HK-2 (cell line): ENCODE data around the gene RMDN3.

Experiments used
- DNase-seq: peaks from one replicate; pipeline ENCODE4 v3.0.0-alpha.2; 2018; ENCODE audit not compliant: unreplicated experiment

Gene RMDN3

GRCh38 chr15:40772014-40772413 lies 17.0 kb upstream of the RMDN3 start:
- DNase-seq = no peak

GRCh38 chr15:40771242-40771641 lies 16.2 kb upstream of the RMDN3 start:
- no peak for DNase-seq

GRCh38 chr15:40770147-40770721 lies 15.2 kb upstream of the RMDN3 start:
- no peak for DNase-seq

GRCh38 chr15:40769274-40770146 lies 14.5 kb upstream of the RMDN3 start, which contains the start of gene C15orf62:
Gene C15orf62, plus strand, starts transcription at chr15:40769980. Its CDS starts 516 bp downstream, at chr15:40770496.
- DNase-seq = peak; percentile 73

GRCh38 chr15:40768521-40769273 lies 13.6 kb upstream of the RMDN3 start:
- DNase-seq = no peak

- DNase-seq = no peak
Observed at GRCh38 chr15:40767838-40768500, 12.9 kb upstream of the RMDN3 start.

GRCh38 chr15:40766906-40767837 lies 12.1 kb upstream of the RMDN3 start:
- DNase-seq = peak; percentile 56

DNA sequence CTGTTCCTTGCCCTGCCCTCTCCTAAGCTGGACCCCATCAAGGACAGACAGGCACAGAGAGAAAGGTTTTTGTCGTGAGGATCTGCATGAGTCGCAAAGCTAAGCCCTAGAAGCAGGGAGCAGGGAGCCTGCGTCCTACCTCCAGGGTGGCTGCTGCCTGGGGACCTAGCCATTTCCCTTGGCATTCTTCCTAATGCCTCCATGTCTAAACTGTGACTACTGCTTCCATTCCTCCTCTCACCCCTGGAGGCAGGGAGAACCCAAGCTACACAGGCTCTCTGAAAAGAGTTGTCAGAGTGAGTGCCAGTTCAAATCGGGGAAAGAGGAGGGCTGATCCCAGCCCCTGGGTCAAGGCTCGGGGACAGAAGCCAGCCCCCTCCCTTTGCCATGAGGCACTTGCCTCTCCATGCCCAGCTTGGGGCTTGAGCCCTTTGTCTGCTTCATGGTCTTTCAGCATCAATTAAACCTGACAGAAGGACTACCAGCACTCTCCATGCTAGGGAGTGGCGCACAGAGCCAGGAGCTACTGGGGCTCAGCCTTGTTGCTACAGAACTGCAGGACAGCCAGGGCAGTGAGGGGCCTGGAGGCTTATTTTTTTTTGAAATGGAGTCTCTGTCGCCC lies 11.3 kb upstream of the RMDN3 start:
- DNase-seq = no peak

- no peak for DNase-seq
Observed at GRCh38 chr15:40764629-40765103, 9.6 kb upstream of the RMDN3 start.

GRCh38 chr15:40763801-40764628 lies 9.0 kb upstream of the RMDN3 start, which contains the start of gene GCHFR:
Gene GCHFR, plus strand, starts transcription at chr15:40764068. Its CDS starts 113 bp downstream, at chr15:40764181.
- DNase-seq = peak; percentile 70

DNA sequence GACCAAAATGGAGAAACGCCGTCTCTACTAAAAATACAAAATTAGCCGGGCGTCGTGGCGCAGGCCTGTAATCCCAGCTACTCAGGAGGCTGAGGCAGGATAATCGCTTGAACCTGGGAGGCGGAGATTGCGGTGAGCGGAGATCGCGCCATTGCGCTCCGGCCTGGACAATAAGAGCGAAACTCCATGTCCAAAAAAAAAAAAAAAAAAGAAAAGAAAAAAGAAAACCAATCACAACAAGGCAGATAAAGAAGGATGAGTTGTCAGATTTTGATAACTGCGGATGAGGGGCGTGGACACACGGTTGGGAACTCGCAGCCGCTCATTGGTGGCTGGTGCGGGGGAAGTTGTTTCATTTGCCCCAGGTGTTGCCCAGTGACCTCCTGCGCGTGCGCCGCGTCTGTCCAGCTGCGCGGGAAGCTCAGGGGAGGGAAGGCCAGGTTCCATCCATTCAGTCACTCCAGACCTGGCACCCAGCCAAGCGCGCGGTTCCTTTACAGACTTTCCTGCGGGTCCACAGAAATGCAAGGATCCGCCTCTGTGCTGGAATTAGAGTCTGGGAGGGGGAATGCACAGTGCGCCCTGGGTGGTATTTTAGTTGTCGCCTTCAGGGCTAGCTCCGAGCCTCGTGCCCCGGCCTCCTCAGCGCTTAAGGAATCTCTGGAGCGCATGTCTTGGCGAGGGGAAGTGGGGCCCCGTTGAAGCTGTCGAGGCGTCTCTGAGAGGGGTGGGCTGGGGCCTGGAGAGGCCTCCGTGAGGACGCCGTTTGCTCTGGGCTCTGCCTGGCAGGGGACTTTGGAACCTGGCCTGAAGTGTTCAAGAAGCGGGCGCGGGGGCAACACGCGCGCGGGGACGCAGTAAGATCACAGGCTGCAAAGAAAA lies 8.1 kb upstream of the RMDN3 start:
- DNase-seq = peak; percentile 76

GRCh38 chr15:40759961-40760360 lies 4.9 kb upstream of the RMDN3 start:
- no peak for DNase-seq

DNA sequence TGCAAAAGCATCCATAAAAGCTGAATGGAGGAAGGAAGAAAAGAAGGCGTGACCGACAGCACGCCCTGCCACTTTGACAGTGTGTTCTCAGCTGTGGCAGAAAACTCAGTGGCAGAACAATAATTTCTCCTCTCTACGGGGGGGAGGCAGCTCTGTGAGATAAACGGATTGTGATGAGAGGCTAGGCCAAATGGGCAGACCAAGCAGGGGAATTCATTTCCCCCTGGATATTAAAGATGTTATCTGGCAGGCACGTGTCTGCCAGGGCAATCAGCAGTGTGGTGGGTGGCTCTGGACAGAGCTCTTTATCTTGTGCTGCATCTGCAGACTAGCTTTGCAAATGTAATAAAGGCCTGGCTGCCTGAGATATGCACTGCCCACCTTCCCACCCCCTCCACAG lies 1.9 kb upstream of the RMDN3 start:
- DNase-seq = no peak

GRCh38 chr15:40755812-40756208 lies 756 bp upstream of the RMDN3 start:
- DNase-seq = no peak

DNA sequence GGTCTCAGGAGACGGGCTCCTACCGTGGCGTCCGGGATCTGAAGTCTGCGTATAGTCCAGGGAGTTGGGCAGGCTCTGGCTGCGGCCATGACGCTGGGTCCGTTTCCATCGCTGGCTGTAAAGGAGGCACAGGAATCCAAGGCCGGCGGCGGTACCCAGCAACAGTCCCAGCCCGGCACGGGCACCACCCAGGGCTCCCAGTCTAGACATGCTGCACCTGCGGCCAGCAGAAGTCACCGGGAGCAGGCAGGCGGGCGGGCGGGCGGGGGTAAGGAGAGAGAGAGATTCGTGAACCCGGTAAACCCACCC lies 526 bp downstream of the RMDN3 start:
- DNase-seq = no peak

GRCh38 chr15:40751745-40752144 lies 3.3 kb downstream of the RMDN3 start:
- DNase-seq = no peak

DNA sequence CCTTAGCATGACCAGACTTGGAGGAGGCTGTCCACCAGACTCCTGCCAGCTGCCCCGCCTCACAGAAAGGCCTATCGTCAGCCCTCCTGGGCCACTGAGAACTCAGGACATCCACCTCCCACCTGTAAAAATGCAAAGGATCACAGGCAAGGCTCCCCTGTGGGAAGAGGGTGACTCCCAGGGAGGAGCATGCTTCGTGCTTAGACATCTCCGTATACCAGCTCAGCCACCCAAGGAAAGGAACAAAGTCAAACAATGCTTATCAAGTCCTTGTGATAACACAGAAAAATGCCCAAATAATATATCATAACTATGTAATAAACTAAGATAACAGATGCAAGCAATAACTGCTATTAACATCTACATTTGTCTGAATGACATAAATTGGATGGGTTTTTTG lies 4.2 kb downstream of the RMDN3 start:
- no peak for DNase-seq

- no peak for DNase-seq
Observed at GRCh38 chr15:40749151-40749630, 5.9 kb downstream of the RMDN3 start.
